Lower leg skin (tissue), 3 donors: ENCODE results near the gene RPS3A.

Experiments
- CTCF ChIP-seq, 3 donors: fragments of 450-650 bp; IDR thresholded peaks; one replicate each; pipeline ENCODE4 v1.5.1; 2016; ENCODE audit warnings: antibody characterized with exemption in 3 of 3, mild to moderate bottlenecking in 3 of 3, moderate library complexity in 2 of 3
- POLR2A ChIP-seq, 2 donors: fragments of 450-650 bp; IDR thresholded peaks; one replicate each; pipeline ENCODE4 v1.6.1; 2016 to 2017; ENCODE audit warnings: antibody characterized with exemption in 2 of 2, mild to moderate bottlenecking in 1 of 2, moderate library complexity in 1 of 2

- TF ChIP-seq CTCF (IDR thresholded peaks at IDR 0.05) (no peak), POLR2A (IDR thresholded peaks at IDR 0.05) (no peak)
Measured at GRCh38 chr4:151129796-151130195, 30.4 kb downstream of the RPS3A start.
